Stimulated activated CD4-positive, alpha-beta T cell treated with anti-CD3 and anti-CD28 coated beads, Interleukin-1b, Interleukin-23, amount 100 ng/mL, for 48 hours (primary cell): ENCODE measurements around the gene GRIK1.

Experiments
- DNase-seq: peaks from one replicate; pipeline ENCODE4 v3.0.0-alpha.2; 2020

The GRIK1 gene

GRCh38 chr21:29712818-29713217 lies 227.0 kb downstream of the GRIK1 start:
- DNase-seq = no peak

- no peak for DNase-seq
Observed at GRCh38 chr21:29711236-29711635, 228.6 kb downstream of the GRIK1 start.

DNA sequence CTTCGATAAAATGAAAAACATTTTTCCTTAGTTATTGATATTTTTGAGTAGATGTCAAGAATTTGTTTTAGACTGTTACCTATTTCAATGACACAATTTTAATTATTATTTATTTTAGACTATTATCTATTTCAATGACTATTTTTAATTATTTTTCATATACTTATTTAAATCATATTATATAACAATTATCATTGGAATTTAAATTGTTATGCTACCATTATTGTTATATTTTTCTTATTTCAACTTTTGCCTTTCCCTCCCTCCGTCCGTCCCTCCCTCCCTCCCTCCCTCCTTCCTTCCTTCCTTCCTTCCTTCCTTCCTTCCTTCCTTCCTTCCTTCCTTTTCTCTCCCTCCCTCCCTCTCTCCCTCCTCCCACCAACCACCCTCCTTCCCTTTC lies 229.3 kb downstream of the GRIK1 start:
- DNase-seq = no peak

GRCh38 chr21:29708401-29708800 lies 231.4 kb downstream of the GRIK1 start:
- no peak for DNase-seq

DNA sequence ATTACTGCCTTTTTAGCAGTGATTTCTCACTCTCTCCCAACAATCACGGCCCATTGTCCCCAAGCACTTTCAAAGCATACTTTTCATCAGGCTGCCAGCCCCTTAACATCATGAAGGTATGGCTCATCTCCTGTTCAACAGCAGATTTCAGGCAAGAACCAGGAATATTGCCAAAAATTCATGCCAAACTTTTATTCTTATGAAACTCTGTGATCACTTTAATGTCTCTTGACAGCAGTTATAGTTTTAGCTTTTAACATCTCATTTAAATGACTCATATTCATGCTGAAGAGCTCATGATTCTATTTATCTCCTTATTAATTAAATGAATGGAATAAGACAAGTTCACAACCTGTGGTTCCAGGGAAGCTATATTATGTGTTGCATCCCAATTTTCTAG lies 235.1 kb downstream of the GRIK1 start:
- no peak for DNase-seq

GRCh38 chr21:29701676-29702075 lies 238.1 kb downstream of the GRIK1 start:
- no peak for DNase-seq

GRCh38 chr21:29697555-29698193 lies 242.1 kb downstream of the GRIK1 start:
- DNase-seq = no peak

GRCh38 chr21:29696937-29697336 lies 242.9 kb downstream of the GRIK1 start:
- DNase-seq = no peak

- no peak for DNase-seq
Observed at GRCh38 chr21:29691616-29692491, 247.9 kb downstream of the GRIK1 start.

GRCh38 chr21:29689753-29690152 lies 250.0 kb downstream of the GRIK1 start:
- DNase-seq = no peak

DNA sequence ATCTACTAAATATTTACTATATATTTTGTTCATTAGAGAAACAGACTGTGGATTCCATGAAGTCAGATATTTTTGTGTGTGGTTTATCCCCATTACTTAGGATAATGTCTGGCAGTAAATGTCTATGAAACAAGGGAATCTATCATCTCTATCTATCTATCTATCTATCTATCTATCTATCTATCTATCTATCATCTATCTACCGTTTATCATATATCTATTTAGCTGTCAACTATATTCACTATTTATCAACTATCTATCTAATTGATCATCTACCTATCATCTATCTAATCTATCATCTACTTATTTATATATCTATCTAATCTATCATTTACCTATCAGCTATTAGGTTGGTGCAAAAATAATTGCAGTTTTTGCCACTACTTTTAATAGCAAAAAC lies 255.7 kb downstream of the GRIK1 start:
- no peak for DNase-seq

- no peak for DNase-seq
Observed at GRCh38 chr21:29682800-29683199, 257.0 kb downstream of the GRIK1 start.

DNA sequence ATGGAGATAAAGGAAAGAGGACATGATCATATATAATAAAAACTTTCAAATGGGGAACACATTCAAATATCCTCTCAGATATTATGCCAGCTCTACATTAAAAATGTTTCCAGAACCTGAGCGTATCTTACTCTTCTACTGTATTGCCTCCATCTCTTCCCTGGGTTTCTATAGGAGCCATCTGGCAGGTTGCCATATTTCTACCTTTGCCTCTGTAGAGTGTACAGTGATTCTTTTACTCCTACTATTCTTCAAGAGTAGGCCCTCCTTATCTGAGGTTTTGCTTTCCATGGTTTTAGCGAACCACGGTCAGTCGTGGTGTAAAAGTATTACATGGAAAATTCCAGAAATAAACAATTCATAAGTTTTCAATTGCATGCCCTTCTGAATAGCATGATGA lies 259.5 kb downstream of the GRIK1 start:
- no peak for DNase-seq

GRCh38 chr21:29678626-29679025 lies 261.2 kb downstream of the GRIK1 start:
- DNase-seq = no peak

DNA sequence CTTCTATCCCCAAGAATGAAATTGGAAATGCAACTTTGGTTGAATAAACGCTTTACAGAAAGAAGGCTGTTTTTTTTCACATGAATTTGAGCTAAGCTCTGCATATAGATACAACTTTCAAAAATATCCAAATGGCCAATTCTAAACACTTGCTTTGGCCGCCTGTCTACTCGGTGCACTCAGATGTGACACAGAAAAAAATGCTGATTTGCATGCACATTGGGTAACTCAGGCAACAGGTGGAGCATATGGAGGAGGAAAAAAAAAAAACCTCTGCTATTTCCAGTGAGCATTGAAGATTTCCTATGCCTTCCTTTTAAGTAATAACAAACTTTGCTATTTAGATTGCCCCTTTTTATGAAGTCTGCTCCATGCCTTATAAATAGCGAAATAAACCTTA lies 262.5 kb downstream of the GRIK1 start:
- no peak for DNase-seq

GRCh38 chr21:29676395-29676794 lies 263.4 kb downstream of the GRIK1 start:
- DNase-seq = no peak

DNA sequence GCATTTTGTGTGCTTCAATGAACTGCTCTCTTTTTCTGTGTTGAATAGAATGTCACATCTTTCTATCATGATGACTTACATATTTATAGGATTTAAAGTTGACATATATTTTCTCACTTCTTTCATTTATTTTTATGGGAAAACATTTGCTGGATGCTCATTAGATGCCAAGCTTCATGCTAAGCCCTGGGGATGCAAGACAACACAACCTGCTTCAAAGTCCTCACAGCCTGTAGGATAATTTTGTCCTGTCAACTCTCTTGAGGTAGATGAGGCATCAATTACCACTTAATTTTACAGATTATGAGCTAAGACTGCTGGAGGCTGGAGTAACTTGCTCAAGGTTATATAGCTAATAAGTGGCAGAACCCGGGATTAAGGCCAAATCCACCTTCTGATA lies 264.3 kb downstream of the GRIK1 start:
- no peak for DNase-seq

GRCh38 chr21:29674343-29674742 lies 265.5 kb downstream of the GRIK1 start:
- no peak for DNase-seq

- no peak for DNase-seq
Observed at GRCh38 chr21:29673096-29673610, 266.6 kb downstream of the GRIK1 start.

DNA sequence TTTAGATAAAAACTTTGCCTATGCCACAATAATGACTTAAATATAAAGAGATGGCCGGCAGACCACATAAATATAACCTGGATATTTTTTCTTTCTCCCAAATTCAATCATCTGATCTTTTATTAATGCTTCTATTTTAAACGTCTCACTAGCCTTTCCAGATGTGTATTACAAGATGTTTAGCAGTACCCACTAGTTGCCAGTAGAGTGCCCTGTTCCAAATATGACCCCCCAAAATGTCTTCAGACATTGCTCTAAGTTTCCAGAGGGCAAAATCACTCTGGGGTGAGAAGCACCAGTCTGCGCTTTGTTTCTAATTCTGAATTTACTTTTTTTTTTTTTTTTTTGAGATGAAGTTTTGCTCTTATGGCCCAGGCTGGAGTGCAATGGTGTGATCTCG lies 268.1 kb downstream of the GRIK1 start:
- DNase-seq = no peak

GRCh38 chr21:29670228-29670627 lies 269.6 kb downstream of the GRIK1 start:
- no peak for DNase-seq

DNA sequence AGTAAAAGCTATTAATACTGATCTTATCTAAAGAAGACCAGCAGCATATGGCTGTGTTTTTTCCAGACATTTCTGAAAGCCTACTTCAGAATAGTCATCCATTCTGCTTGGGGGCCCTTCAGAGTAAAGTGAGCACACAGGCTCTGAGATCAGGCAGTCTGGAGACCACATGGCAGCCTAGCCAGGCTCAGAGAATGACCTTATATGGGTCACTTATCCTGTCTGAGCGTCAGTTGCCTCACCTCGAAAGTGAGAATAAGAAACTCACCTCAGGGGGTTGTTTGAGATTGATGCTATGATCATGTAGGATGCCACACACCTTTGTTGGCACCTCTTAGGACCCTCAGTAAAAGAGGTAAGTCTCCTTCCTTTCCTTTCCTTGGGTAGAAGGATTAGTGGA lies 270.4 kb downstream of the GRIK1 start:
- DNase-seq = peak; percentile 2

DNA sequence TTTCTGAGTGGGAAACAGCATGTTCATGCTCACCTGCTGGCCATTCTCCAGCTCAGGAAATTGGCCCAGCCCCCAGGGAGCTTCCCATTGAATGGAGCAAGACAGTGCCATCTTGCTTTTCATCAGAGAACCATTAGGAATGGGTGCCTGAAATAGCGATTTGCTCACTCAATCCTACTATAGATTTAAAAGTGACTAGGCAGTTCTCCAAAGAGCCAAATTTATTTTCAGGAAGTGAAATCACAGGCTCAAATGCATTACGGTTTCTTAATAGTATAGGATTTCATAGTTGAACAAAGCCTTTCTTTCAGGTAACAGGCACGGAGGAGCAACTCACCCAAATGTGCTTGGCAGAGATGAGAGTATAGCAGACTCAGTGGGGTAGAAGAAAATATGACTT lies 272.1 kb downstream of the GRIK1 start:
- DNase-seq = no peak

GRCh38 chr21:29664615-29665014 lies 275.2 kb downstream of the GRIK1 start:
- no peak for DNase-seq
